GM21360 (cell line): Measurements from ENCODE around the gene CELF2.

Source experiments
- ATAC-seq: cut with Tn5 transposase; IDR thresholded peaks from one replicate; pipeline ENCODE4 v1.9.1; 2021; ENCODE audit warnings: mild to moderate bottlenecking, moderate library complexity; ENCODE audit not compliant: unreplicated experiment

Gene CELF2

GRCh38 chr10:11150879-11151415, 133.3 kb downstream of the CELF2 start:
- no peak for ATAC-seq

- no peak for ATAC-seq
These were observed 135.1 kb downstream of the CELF2 start for GRCh38 chr10:11152801-11153200.

- no peak for ATAC-seq
These were observed 135.6 kb downstream of the CELF2 start for GRCh38 chr10:11153245-11153644.

- ATAC-seq = no peak
These were observed 136.1 kb downstream of the CELF2 start for GRCh38 chr10:11153766-11154165.

DNA sequence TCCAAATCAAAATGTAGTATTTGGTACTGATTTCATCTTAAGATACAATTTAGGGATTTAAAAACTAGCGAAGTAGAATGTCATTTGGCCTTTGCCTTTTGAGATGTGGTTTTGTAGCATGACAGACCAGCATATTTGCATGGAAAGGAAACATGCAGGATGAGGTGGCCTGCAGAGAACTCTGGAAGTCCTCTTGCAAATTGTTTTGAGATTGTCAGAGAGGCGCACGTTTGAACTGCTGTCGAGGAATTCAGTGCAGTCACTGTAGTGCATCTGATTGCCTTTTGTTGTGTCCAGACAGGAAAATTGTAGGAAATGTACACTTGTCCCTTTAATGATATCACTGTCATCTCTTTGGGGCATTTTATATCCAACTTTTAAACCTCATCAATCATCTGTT, 136.7 kb downstream of the CELF2 start:
- ATAC-seq = no peak

DNA sequence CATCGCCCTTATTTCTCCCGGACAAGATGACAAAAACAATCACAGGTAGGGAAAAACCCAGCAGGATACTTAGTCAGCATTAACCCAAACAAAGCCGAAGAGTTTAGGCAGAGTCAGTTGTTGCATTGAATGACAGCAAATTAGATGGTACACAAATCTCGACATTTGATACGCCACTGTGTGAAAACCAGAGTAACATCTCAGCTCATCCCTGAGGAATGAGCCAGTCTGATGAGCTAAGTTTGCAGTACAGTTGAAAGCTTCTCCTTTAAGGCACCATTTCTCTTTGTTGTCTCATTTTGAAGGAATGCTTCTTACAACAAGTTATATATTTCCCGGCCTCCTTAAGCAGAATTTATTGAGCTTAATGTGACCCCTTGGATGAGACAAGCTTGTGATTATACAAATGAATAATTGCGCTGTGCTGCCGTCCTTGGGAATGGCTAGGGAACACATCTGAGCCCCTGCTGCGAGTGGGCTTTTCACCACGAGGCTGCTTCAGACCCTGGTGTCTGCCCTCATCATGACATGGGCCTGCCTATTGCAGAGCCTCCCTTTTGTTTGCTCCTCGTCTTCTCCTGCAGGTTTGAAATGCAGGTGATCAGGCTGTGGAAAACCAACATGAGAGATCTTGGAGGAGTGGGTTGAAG, 137.3 kb downstream of the CELF2 start:
- ATAC-seq = no peak

GRCh38 chr10:11156480-11156879, 138.8 kb downstream of the CELF2 start:
- ATAC-seq = no peak

- no peak for ATAC-seq
These were observed 139.8 kb downstream of the CELF2 start for GRCh38 chr10:11157292-11158076.

DNA sequence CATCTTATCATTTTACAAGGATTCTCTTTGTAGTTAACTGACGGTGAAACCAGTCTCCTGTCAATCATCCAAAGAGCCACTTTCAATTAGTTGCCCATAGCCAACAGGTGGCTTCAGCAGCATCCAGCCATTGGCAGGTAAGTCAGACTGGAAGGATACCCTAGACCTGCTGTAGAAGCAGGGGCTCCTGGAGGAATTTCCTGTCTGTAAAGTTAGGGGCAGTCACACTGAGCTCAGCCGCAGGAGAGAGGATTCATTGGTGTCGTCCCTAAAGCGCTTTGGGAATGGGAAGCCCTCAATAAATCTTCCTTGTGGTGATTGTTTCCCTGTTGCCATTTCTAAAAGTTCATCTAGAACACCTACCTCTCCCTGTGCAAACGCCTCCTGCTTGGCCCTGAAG, 140.4 kb downstream of the CELF2 start:
- ATAC-seq = no peak

GRCh38 chr10:11159543-11160215, 142.0 kb downstream of the CELF2 start:
- ATAC-seq = no peak

- no peak for ATAC-seq
These were observed 143.4 kb downstream of the CELF2 start for GRCh38 chr10:11161096-11161495.

- no peak for ATAC-seq
These were observed 144.2 kb downstream of the CELF2 start for GRCh38 chr10:11161910-11162309.

DNA sequence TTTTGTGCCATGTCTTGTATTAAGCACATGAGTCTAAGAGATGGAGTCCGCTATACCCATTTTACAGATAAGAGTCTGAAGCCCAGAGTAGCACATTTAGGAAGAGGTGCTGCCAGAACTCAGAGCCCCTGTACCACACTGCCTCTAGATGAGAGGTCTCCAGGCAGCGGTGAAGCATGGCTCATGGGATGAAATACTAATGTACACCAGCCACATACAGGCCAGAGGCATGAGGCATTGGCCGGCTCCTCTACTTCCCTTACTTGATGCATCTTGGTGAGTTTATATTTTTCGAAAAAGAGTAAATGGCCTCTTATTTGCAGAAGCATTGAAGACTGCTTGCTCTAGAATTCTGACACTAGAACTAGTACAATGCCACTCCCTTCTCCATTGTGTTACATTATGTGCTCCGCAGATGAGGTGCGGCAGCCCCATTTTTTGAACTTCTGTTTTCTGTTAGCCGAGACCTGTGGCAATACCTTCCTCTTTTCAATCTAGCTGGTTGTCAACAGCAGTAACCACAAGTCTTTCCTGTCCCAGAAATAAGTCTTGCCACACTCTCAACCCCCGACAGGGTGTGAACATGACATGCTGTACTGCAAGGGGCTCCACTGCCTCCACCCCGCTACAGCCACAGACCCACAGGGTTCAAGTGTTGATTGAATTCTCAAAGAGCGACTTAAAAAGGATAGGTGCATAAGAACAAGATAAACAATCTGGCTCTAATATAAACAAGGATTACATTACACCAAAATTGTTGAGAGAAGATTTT, 145.3 kb downstream of the CELF2 start:
- ATAC-seq = peak; percentile 61

DNA sequence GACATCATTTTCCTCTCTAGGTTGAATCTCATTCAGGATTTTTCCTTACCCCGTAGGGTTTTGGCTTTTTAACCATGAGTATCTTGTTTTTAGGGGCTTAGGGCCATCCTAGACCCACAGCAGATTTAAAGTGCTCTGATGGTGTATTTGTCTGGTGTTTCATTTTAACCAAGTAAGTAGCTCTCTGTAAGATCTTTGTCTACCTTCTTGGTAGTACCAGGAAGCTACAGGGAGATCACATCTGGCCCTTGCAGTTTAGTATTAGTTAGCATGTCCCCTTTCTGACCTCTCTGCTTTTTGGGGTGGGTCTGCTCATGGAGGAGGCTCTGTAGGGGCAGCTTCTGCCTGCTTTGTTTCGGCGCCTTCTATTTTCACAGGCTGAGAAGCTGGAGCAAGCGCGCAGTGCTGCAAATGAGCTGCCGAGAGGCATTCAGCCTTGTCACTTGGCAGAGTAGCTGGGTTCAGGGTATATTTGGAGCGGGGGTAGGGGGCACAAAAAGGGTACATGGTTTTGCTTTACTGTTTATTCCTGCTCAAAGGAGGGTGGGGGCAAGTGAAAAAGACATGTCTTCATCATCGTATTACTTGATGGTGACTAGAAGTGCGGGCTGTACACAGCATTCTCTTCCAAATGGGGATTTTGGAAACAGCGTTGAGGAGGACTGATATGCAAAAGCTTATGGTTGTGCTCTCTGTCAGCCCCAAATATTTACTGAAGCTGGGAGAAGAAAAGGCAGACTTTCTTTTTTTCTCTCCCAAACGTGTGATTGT, 146.3 kb downstream of the CELF2 start:
- no peak for ATAC-seq

DNA sequence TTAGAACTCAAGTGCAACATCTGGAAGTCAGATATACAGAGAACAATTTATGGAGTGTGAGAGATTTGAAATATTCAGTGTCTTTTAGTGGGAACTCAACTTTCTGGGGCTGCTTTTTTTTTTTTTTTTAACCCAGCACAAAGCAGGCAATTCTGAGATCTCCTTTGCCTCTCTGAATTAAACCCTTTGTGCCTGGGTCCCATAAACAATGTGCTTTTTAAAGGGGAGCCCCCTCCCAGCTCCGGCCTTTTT, 146.8 kb downstream of the CELF2 start:
- no peak for ATAC-seq

DNA sequence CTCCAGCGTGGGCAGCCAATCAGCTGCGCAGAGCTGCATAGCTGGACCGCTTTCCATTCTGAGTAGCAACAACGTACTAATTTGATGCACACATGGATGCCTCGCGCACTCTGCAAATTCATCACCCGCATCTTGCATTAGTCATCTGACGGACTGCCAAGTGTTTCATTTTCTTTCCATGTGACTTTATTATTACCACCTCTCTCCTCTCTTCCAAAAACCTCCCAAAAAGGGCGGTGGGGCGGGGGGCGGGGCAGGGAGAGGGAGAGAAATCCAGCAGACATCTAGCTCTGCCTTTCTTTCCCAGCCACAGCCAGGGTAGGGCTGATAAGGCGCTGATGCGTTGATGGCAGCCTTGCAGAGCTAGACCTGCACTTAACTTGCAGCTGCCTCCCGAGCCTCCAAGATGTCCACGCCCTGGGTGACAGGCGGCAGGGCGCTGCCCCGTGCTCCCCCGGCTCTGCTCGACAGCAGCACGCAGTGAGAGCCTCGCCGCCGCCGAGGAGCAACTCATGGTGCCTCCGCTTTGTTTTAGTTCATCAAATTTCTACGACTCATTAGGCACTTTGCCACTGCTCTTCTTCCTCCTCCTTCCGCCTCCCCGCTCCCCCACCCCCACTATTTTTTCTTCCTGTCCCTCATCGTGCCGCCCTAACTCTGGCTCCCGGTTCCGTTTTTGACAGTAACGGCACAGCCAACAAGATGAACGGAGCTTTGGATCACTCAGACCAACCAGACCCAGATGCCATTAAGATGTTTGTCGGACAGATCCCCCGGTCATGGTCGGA, 147.3 kb downstream of the CELF2 start:
- peak; percentile 31 for ATAC-seq

- peak; percentile 52 for ATAC-seq
These were observed 148.2 kb downstream of the CELF2 start for GRCh38 chr10:11165591-11166543.

GRCh38 chr10:11166550-11166949, 148.9 kb downstream of the CELF2 start:
- ATAC-seq = no peak
